GM11168 (cell line): Measurements from ENCODE around the gene ATXN3L.

Source experiments
- in situ Hi-C: fragments of 300-500 bp; cut with MboI; formaldehyde crosslinking; loops from one replicate; pipeline ENCODE4 v1.12.0; 2022; ENCODE audit warnings: low sequenced_read_pairs; ENCODE audit not compliant: unreplicated experiment

Gene ATXN3L

GRCh38 chrX:13319953-13320352 lies at the start of gene ATXN3L:
ATXN3L (minus strand) TSS chrX:13320053; CDS start chrX:13319934, 119 bp downstream.
- in situ Hi-C loops = no loop called here

GRCh38 chrX:13369256-13370030 lies 49.6 kb upstream of the ATXN3L start:
- in situ Hi-C loops = no loop called here

GRCh38 chrX:13367950-13368349 lies 48.1 kb upstream of the ATXN3L start:
- in situ Hi-C loops = no loop called here

GRCh38 chrX:13366698-13367097 lies 46.8 kb upstream of the ATXN3L start:
- in situ Hi-C loops = no loop called here

- in situ Hi-C loops = no loop called here
Measured at GRCh38 chrX:13365161-13365560, 45.3 kb upstream of the ATXN3L start.

- in situ Hi-C loops = no loop called here
Measured at GRCh38 chrX:13364230-13364857, 44.5 kb upstream of the ATXN3L start.

GRCh38 chrX:13360146-13360545 lies 40.3 kb upstream of the ATXN3L start:
- in situ Hi-C loops = no loop called here

- in situ Hi-C loops = no loop called here
Measured at GRCh38 chrX:13357925-13358324, 38.1 kb upstream of the ATXN3L start.

GRCh38 chrX:13346646-13347045 lies 26.8 kb upstream of the ATXN3L start:
- in situ Hi-C loops = no loop called here

- in situ Hi-C loops = no loop called here
Measured at GRCh38 chrX:13345438-13345837, 25.6 kb upstream of the ATXN3L start.

- in situ Hi-C loops = no loop called here
Measured at GRCh38 chrX:13345037-13345436, 25.2 kb upstream of the ATXN3L start.

GRCh38 chrX:13341491-13342101 lies 21.7 kb upstream of the ATXN3L start:
- in situ Hi-C loops = no loop called here

GRCh38 chrX:13340182-13340791 lies 20.4 kb upstream of the ATXN3L start:
- in situ Hi-C loops = no loop called here

GRCh38 chrX:13339607-13340006 lies 19.8 kb upstream of the ATXN3L start:
- in situ Hi-C loops = no loop called here

GRCh38 chrX:13338996-13339515 lies 19.2 kb upstream of the ATXN3L start:
- in situ Hi-C loops = no loop called here

- in situ Hi-C loops = no loop called here
Measured at GRCh38 chrX:13334491-13334890, 14.6 kb upstream of the ATXN3L start.

GRCh38 chrX:13330446-13330845 lies 10.6 kb upstream of the ATXN3L start:
- in situ Hi-C loops = no loop called here

GRCh38 chrX:13327666-13328065 lies 7.8 kb upstream of the ATXN3L start:
- in situ Hi-C loops = no loop called here

GRCh38 chrX:13323241-13323640 lies 3.4 kb upstream of the ATXN3L start:
- in situ Hi-C loops = no loop called here

- in situ Hi-C loops = no loop called here
Measured at GRCh38 chrX:13317366-13317765, 2.5 kb downstream of the ATXN3L start.

- in situ Hi-C loops = no loop called here
Measured at GRCh38 chrX:13311560-13311959, 8.3 kb downstream of the ATXN3L start.
